Lung (tissue), 12 donors: ENCODE data around the gene C2orf76. TPM values are rescaled to one million over a fixed set of nuclear protein-coding genes. Genes with fewer than 3 reads are reported as not detected.

Experiments used
- ATAC-seq: fragments of 200-7000 bp; cut with Tn5 transposase; one replicate; pipeline ENCODE4 v1.9.1; 2020; ENCODE audit warnings: moderate number of reproducible peaks; ENCODE audit not compliant: insufficient read depth, low FRiP score
- DNase-seq, 3 donors: peaks; one replicate each; pipeline ENCODE4 v3.0.0-alpha.2; 2013 to 2017
- H3K27ac ChIP-seq, 2 donors: one replicate each; pipeline ENCODE4 v1.5.1; 2013; ENCODE audit warnings: mild to moderate bottlenecking in 2 of 2, moderate library complexity in 2 of 2, control low read depth in 1 of 2, inconsistent platforms in 1 of 2, low read depth in 1 of 2, low read length in 1 of 2
- H3K27me3 ChIP-seq, 3 donors: one replicate each; pipeline ENCODE4 v1.5.1; 2013; ENCODE audit warnings: low read length in 2 of 3; ENCODE audit not compliant: control insufficient read depth in 3 of 3, insufficient read depth in 3 of 3
- H3K36me3 ChIP-seq, 4 donors: one replicate each; pipeline ENCODE4 v1.5.1; 2013; ENCODE audit warnings: low read length in 4 of 4, mild to moderate bottlenecking in 1 of 4, moderate library complexity in 1 of 4; ENCODE audit not compliant: control insufficient read depth in 4 of 4, insufficient read depth in 4 of 4
- H3K4me1 ChIP-seq, 5 donors: one replicate each; pipeline ENCODE4 v1.5.1; 2013; ENCODE audit warnings: low read length in 5 of 5, mild to moderate bottlenecking in 2 of 5, moderate library complexity in 1 of 5; ENCODE audit not compliant: control insufficient read depth in 5 of 5, insufficient read depth in 5 of 5
- H3K4me3 ChIP-seq: one replicate; pipeline ENCODE4 v1.5.1; 2013; ENCODE audit warnings: mild to moderate bottlenecking, control low read depth, moderate library complexity
- H3K9ac ChIP-seq, 2 donors: one replicate each; pipeline ENCODE4 v1.5.1; 2013; ENCODE audit warnings: low read length in 2 of 2, control low read depth in 1 of 2; ENCODE audit not compliant: insufficient read depth in 1 of 2
- H3K9me3 ChIP-seq, 4 donors: one replicate each; pipeline ENCODE4 v1.5.1; 2013; ENCODE audit warnings: low read length in 3 of 4, mild to moderate bottlenecking in 1 of 4, moderate library complexity in 1 of 4; ENCODE audit not compliant: control insufficient read depth in 4 of 4, insufficient read depth in 3 of 4
- WGBS, 2 donors: extraction: QIAGEN DNeasy Blood & Tissue Kit; methylation state at CpG; one replicate each; pipeline ENCODE4 v1.1.7; 2013; 5-methylcytosine and 5-hydroxymethylcytosine counted together
- polyA plus RNA-seq, 2 donors: library from polyadenylated mRNA; stranded (reverse); fragments of 200-250 nt; gene quantifications; one replicate each; pipeline ENCODE4 v1.2.1, GENCODE V29; 2013
- total RNA-seq, 2 donors: library from RNA; depleted of rRNA in 1 of 2; stranded (reverse); fragments of >200 nt in 1 of 2; gene quantifications; one replicate each; pipeline ENCODE4 v1.2.1, GENCODE V29; 2014 to 2021
- TF ChIP-seq, protein P1 (sequence below): IDR thresholded peaks from 2 replicates; pipeline ENCODE4 v1.5.1; 2012; ENCODE audit warnings: mild to moderate bottlenecking; ENCODE audit errors: control extremely low read depth, extremely low read depth
- donor health status: control.
- donor health status: control.
- donor health status: Bipolar disorder and iron deficiency.
- donor health status: healthy.
- donor health status: DM: yes; HTN: yes; CAD: no.

The C2orf76 gene
- total and polyA plus RNA-seq, 4 donors, result 9.1 to 24.6 (median 17.3) TPM

- Histone ChIP-seq H3K4me3 (no peak overlapping the region), H3K4me1 (no peaks in the 10 kb centered on the region), H3K27me3 (no peaks in the 10 kb centered on the region), H3K36me3 (peaks cover 0 to 8% (median 0%) of the 10 kb centered on the region in 4 donors), H3K27ac (no peak overlapping the region), H3K9ac (no peak overlapping the region), H3K9me3 (no peaks in the 10 kb centered on the region)
- ATAC-seq (no peak), DNase-seq (no peak)
- TF ChIP-seq, protein P1, sequence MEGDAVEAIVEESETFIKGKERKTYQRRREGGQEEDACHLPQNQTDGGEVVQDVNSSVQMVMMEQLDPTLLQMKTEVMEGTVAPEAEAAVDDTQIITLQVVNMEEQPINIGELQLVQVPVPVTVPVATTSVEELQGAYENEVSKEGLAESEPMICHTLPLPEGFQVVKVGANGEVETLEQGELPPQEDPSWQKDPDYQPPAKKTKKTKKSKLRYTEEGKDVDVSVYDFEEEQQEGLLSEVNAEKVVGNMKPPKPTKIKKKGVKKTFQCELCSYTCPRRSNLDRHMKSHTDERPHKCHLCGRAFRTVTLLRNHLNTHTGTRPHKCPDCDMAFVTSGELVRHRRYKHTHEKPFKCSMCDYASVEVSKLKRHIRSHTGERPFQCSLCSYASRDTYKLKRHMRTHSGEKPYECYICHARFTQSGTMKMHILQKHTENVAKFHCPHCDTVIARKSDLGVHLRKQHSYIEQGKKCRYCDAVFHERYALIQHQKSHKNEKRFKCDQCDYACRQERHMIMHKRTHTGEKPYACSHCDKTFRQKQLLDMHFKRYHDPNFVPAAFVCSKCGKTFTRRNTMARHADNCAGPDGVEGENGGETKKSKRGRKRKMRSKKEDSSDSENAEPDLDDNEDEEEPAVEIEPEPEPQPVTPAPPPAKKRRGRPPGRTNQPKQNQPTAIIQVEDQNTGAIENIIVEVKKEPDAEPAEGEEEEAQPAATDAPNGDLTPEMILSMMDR, result no peak
- 91 to 93% methylated on average over 14 of the region's 14 CpGs for WGBS, 2 donors
These were observed 112.7 kb downstream of the C2orf76 start for GRCh38 chr2:119253760-119254600.

DNA sequence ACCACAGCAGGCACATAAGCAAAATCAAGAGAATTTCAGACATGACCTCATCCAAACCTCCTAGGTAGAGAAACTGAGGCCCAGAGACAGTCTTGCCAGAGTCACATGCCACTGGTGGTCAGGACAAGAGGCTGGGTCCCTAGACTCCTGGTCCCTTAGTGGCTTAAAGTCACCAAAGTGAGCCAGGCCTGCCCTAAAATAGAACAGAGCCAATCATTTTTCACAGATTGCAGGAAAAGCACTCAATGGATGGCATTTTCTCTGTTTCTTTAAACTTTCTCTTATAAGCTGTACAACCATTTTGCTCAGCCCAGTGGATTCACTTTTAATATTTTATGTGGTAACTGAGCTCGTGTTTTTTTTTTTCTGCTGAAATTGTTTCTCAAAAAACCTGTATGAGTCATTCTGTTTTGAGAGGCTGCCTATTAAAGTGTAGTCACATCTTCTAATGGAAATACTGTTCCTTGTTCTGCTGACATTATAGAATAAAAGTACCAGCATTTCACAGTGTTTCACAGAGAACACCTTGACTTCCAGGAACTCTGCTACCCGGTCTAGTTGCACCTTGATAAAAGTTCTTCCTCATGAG lies 113.4 kb downstream of the C2orf76 start:
- Histone ChIP-seq H3K9ac (no peak overlapping the region), H3K9me3 (no peaks in the 10 kb centered on the region), H3K4me3 (no peak overlapping the region), H3K27ac (no peak overlapping the region), H3K36me3 (peaks cover 0 to 13% (median 0%) of the 10 kb centered on the region in 4 donors), H3K4me1 (no peaks in the 10 kb centered on the region), H3K27me3 (no peaks in the 10 kb centered on the region)
- TF ChIP-seq, protein P1, result no peak
- ATAC-seq (no peak), DNase-seq (no peak)
- WGBS, 2 donors, result 63 to 71% methylated on average over 2 of the region's 2 CpGs

Other genes with a start within 250 kb of the C2orf76 start
- gene C1QL2, start 208.1 kb downstream of the C2orf76 start, total RNA-seq, result under 1 TPM in 1 of 2 donors, not detected in 1; 0.31 TPM
- gene C1QL2, start 208.1 kb downstream of the C2orf76 start, polyA plus RNA-seq, result under 1 TPM in 1 of 2 donors, not detected in 1; 0.03 TPM
- gene STEAP3, start 143.0 kb downstream of the C2orf76 start, total RNA-seq, result 10 to 100 TPM in 1 of 2 donors, 1 to 10 TPM in 1; 4.3 to 47.8 TPM
- 10 to 100 TPM in 1 of 2 donors, 1 to 10 TPM in 1; 8.1 to 32.1 TPM for gene STEAP3, start 143.0 kb downstream of the C2orf76 start, polyA plus RNA-seq
- 100 to 1,000 TPM; 129 to 179 TPM for gene DBI, start 143 bp upstream of the C2orf76 start, total RNA-seq
- 100 to 1,000 TPM; 509 to 633 TPM for gene DBI, start 143 bp upstream of the C2orf76 start, polyA plus RNA-seq
- gene TMEM37, start 65.0 kb upstream of the C2orf76 start, total RNA-seq, result 10 to 100 TPM; 11.5 to 14.3 TPM
- 10 to 100 TPM in 1 of 2 donors, 1 to 10 TPM in 1; 9.9 to 12.7 TPM for gene TMEM37, start 65.0 kb upstream of the C2orf76 start, polyA plus RNA-seq
- gene SCTR, start 157.6 kb upstream of the C2orf76 start, total RNA-seq, result 10 to 100 TPM; 22.3 to 42.7 TPM
- 10 to 100 TPM in 1 of 2 donors, 1 to 10 TPM in 1; 4.6 to 33.8 TPM for gene SCTR, start 157.6 kb upstream of the C2orf76 start, polyA plus RNA-seq
- 10 to 100 TPM; 42.4 to 63.5 TPM for gene CFAP221, start 177.6 kb upstream of the C2orf76 start, total RNA-seq
- gene CFAP221, start 177.6 kb upstream of the C2orf76 start, polyA plus RNA-seq, result 10 to 100 TPM in 1 of 2 donors, 1 to 10 TPM in 1; 8.6 to 16.2 TPM